Measurements from ENCODE around the gene PICALM. TPM values are rescaled to one million over a fixed set of nuclear protein-coding genes. Genes with fewer than 3 reads are reported as not detected.

The PICALM gene
- total RNA-seq, 1 donor from 2014 or later: 111 TPM

GRCh38 chr11:86043765-86044503 is 24.9 kb downstream of the PICALM start:
- Mint-ChIP-seq H3K27ac (ENCODE audit: unreplicated experiment) (peak overlapping the region; percentile 68), H3K9me3 (no peaks in the 10 kb centered on the region)
- no peak for TF ChIP-seq CTCF (conservative IDR thresholded peaks at IDR 0.05)

DNA sequence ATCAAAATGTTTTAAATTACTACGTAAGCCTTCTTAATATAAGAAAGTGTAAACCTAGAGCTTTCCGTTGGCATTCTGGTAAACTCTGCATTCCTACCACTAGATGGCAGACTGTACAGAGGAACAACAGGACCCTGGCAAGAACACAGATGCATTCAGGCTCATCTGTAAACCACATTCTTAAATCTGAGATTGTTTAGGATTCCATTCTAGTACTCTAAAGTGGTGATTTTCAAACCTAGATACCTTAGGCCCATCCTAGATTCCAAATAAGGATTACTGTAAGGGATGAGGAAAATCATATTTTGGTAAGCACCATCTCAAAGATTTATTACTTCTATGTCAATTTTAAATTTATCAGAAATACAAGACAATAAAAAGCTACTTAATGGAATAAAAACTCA is 26.9 kb downstream of the PICALM start:
- Mint-ChIP-seq H3K27ac (ENCODE audit: unreplicated experiment) (no peak overlapping the region), H3K4me3 (no peak overlapping the region), H3K4me1 (peaks cover 40% of the 10 kb centered on the region), H3K36me3 (ENCODE audit: low read depth) (no peaks in the 10 kb centered on the region), H3K9me3 (no peaks in the 10 kb centered on the region), H3K27me3 (ENCODE audit: low read depth) (no peaks in the 10 kb centered on the region)
- peak; percentile 66 for DNase-seq (ENCODE audit: low read depth, low spot score)
- peak; percentile 97 for TF ChIP-seq CTCF (conservative IDR thresholded peaks at IDR 0.05)

More at GRCh38 chr11:86043765-86044503, 24.9 kb downstream of the PICALM start:
- peaks cover 40% of the 10 kb centered on the region for H3K4me1 Mint-ChIP-seq
- H3K27me3 Mint-ChIP-seq (ENCODE audit: low read depth): no peaks in the 10 kb centered on the region
- no peaks in the 10 kb centered on the region for H3K36me3 Mint-ChIP-seq (ENCODE audit: low read depth)
- peak overlapping the region; percentile 14 for H3K4me3 Mint-ChIP-seq
- no peak for DNase-seq (ENCODE audit: low read depth, low spot score)

DNA sequence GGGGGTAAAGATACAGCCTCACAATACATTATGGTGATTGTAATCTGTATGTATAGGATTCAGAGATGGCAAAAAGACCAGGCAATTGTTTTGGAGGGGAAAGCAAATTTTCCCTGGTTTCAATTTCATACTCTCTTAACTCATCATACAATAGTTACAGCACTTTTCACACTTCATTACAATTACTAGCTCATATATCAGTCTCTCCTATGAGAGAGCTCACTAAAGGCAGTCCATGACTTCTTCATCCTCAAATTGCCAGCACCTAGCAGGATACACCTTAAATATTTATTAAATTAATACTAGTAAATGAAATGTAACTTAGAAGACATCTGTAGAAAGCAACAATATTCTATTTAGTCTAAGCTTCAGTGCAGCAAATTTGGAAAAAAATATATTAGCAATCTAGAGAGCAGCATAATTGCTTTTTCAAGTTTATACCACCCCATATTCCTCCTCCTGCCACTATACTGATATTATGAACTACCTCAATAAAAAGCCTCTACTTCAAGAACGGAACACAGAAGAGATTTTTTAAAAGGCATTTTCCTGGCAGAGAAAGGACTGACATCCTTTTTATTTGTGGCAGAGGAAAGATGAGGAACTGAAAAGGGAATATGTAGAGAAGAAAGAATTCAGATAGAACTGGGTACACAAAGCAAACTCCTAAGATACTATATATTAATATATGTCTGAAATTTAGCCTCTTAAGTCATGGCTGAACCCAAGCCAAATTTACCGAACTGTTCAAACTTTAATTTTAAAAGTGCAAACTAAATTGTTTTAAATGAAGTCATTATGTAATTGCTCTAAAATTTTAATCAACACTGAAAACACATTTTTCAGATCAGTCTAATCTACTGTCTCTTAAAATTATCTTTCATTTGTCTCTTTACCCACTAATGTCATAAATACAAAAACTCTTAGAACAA is 27.7 kb downstream of the PICALM start:
- no peak overlapping the region for H3K27ac Mint-ChIP-seq (ENCODE audit: unreplicated experiment)
- H3K36me3 Mint-ChIP-seq (ENCODE audit: low read depth): no peaks in the 10 kb centered on the region
- peaks cover 42% of the 10 kb centered on the region for H3K4me1 Mint-ChIP-seq
- DNase-seq (ENCODE audit: low read depth, low spot score): no peak
- no peak for TF ChIP-seq CTCF (conservative IDR thresholded peaks at IDR 0.05)
- no peak overlapping the region for H3K4me3 Mint-ChIP-seq
- H3K27me3 Mint-ChIP-seq (ENCODE audit: low read depth): no peaks in the 10 kb centered on the region
- no peaks in the 10 kb centered on the region for H3K9me3 Mint-ChIP-seq

DNA sequence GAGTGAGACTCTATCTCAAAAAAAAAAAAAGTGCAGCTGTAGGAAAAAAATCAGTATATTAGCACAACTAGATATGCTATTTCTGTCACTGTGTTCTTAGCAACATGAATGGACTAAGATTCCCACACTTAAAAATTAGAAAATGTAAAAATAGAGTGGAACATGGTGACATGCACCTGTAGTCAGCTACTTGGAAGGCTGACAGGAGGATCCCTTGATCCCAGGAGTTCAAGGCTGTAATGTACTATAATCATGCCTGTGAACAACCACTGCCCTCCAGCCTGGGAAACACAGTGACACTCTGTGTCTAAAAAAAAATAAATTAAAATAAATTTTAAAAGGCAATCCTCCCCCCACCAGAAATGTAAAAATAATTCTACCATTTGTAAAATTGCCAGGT is 29.8 kb downstream of the PICALM start:
- Mint-ChIP-seq H3K27me3 (ENCODE audit: low read depth) (no peaks in the 10 kb centered on the region), H3K36me3 (ENCODE audit: low read depth) (no peaks in the 10 kb centered on the region), H3K27ac (ENCODE audit: unreplicated experiment) (no peak overlapping the region), H3K4me1 (peaks cover 33% of the 10 kb centered on the region), H3K4me3 (no peak overlapping the region), H3K9me3 (no peaks in the 10 kb centered on the region)
- DNase-seq (ENCODE audit: low read depth, low spot score): no peak
- no peak for TF ChIP-seq CTCF (conservative IDR thresholded peaks at IDR 0.05)

- TF ChIP-seq CTCF (conservative IDR thresholded peaks at IDR 0.05): no peak
- H3K4me3 Mint-ChIP-seq: no peak overlapping the region
- no peaks in the 10 kb centered on the region for H3K9me3 Mint-ChIP-seq
- peaks cover 28% of the 10 kb centered on the region for H3K4me1 Mint-ChIP-seq
- no peak for DNase-seq (ENCODE audit: low read depth, low spot score)
- H3K36me3 Mint-ChIP-seq (ENCODE audit: low read depth): no peaks in the 10 kb centered on the region
- no peak overlapping the region for H3K27ac Mint-ChIP-seq (ENCODE audit: unreplicated experiment)
- no peaks in the 10 kb centered on the region for H3K27me3 Mint-ChIP-seq (ENCODE audit: low read depth)
Measured at GRCh38 chr11:86037743-86038142, 31.1 kb downstream of the PICALM start.
